Anterior cingulate cortex (tissue), 58 donors: Measurements from ENCODE around the gene SUSD1.

Source experiments
- DNase-seq, 58 donors: peaks; one replicate each; lab custom pipeline; 2025; lab: John Stamatoyannopoulos, UW

Gene SUSD1

GRCh38 chr9:111994831-111995458 lies 180.2 kb downstream of the SUSD1 start:
- DNase-seq, result no peak

DNA sequence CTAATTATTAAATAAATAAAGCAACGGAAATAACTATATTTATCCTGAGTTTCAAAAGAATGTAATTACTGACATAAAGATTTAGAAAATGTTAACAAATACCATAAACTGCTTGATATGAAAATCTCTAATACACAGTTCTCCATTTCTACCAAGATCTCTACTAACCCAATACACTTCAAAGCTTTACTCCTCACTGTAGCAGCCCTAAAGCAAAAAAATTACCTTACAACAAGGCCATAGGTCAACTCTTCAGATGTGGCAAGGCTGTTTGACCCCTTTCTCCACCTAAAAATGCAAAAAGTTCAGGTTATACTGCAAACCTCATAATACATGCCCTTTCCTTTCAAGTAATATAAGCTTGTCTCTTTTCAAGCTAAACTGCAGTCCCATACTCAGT lies 181.8 kb downstream of the SUSD1 start:
- no peak for DNase-seq

DNA sequence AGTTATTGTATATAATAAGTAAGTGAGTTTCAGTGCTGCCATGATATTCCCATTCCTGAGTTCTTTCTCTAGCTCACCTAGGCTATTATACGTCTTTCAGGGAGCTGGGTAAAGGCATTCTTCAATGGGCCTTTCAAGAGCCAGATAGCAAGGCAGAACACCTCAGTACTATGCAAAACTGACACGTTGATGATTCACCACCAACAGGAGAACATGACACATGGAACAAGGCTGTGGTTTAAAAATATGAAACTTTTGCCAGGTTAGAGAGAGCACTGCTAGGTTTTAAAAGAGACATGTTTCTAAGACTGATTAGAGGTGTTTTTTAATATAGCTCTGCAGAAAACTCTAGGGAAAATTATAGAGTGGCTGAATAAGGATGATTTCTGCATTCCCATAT lies 182.6 kb downstream of the SUSD1 start:
- no peak for DNase-seq

GRCh38 chr9:111991179-111991578 lies 183.9 kb downstream of the SUSD1 start:
- no peak for DNase-seq
